GM12864 (cell line): ENCODE measurements around the gene CCM2.

Source experiments
- DNase-seq: peaks from one replicate; pipeline ENCODE4 v3.0.0-alpha.2; 2011; ENCODE audit warnings: low read depth
- H3K4me3 ChIP-seq: 2 replicates; pipeline ENCODE4 v1.5.1; 2011; ENCODE audit warnings: mild to moderate bottlenecking, low read depth, low read length, control low read depth
- TF ChIP-seq, protein P1 (sequence below): IDR thresholded peaks from 2 replicates; pipeline ENCODE4 v1.5.1; 2011; ENCODE audit warnings: low read depth, mild to moderate bottlenecking, moderate library complexity, low read length, control low read depth, inconsistent platforms; ENCODE audit errors: missing control alignments

The CCM2 gene

DNA sequence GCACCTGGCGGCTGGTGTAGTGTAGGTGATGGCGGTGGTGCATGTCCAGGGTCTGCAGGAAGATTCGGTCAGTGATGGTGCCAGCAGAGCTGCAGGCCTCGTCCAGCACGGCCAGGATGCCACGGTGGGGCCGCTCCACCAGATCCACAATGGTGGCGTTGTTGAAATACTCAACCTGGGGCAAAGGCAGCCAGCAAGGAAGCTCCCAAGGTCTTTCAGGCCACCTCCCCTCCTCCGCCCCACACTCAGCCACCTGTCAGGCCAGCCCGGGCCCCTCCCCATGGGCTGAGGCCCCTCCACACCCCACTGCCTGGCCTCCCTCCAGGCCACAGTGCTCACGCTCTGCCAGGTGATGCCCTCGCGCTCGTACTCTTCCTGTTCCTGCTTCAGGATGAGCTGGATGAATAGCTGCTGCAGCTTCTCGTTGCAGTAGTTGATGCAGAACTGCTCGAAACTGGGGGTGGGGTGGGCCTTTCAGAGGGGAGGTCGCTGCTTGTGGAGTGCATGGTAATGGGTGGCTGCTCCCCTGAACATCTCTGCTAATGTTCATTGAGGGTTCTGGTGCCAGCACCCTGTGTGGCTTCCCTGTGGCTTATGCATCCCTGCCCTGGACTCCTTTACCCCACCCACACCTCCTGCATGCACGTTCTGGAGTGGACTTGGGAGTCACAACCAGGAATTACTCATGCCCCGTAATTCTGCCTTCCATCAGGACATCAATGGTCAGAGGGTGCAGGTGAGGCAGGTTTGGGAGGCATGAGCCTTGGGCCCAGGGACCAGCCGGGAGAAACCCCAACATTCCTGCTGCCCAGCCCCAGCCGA lies 30.1 kb upstream of the CCM2 start:
- TF ChIP-seq, protein P1, sequence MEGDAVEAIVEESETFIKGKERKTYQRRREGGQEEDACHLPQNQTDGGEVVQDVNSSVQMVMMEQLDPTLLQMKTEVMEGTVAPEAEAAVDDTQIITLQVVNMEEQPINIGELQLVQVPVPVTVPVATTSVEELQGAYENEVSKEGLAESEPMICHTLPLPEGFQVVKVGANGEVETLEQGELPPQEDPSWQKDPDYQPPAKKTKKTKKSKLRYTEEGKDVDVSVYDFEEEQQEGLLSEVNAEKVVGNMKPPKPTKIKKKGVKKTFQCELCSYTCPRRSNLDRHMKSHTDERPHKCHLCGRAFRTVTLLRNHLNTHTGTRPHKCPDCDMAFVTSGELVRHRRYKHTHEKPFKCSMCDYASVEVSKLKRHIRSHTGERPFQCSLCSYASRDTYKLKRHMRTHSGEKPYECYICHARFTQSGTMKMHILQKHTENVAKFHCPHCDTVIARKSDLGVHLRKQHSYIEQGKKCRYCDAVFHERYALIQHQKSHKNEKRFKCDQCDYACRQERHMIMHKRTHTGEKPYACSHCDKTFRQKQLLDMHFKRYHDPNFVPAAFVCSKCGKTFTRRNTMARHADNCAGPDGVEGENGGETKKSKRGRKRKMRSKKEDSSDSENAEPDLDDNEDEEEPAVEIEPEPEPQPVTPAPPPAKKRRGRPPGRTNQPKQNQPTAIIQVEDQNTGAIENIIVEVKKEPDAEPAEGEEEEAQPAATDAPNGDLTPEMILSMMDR: no peak
- no peak overlapping the region for H3K4me3 ChIP-seq
- no peak for DNase-seq

DNA sequence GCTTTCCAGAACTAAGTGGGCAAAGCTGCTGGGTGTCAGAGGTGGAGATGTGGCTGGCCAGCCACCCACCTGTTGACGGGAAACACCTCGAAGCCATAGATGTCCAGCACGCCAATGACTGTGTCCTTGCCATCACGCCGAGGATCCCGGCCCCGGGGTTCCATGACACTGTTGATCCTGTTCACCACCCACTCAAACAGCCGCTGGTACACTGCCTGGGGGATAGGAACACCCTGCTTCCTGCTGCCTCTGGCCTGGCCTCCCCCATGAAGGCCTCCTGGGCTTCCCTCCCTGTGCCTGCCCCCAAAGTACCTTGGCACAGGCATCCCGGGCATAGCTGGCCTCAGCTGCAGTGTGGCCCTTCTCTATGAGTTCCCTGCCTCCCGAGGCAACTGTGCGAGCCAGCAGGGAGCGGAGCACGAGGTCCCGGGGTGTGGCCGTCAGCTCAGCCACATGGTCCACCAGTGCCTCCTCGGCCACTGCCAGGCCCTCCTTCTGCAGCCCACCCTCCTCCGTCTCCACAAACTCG lies 29.4 kb upstream of the CCM2 start:
- no peak for DNase-seq
- H3K4me3 ChIP-seq: no peak overlapping the region
- TF ChIP-seq, protein P1: no peak

DNA sequence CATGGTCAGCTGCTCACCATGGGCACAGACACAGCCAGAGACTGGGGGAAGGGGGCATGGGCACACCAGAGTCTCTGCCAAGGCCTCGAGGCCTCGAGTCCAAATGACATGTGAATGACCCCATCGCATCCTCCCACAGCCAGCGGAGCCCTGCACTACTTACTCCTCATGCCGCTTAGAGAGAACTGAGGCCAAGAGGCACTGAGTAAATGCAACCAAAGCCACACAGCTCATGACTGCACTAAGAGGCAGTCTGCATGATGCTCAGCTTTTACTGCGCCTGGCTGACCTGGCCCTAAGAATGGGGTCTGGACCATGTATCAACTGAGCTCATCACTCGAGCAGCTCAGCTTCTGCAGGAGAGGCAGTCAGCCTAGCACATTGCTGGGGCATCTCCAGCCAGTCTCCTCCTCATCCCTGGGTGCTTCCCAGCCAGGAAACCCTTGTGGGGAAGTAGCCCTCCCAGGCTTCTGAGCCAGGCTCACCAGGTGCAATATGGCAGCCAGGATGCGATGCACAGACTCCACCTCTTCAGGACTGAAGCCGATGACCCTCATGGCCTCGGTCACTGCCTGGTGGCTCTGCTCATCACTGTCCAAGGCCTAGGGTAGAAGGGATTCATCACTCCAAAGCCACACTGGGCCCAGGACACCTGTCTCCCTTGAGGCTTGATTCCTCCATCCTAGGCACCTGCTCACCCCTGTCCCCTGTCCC lies 28.7 kb upstream of the CCM2 start:
- no peak overlapping the region for H3K4me3 ChIP-seq
- no peak for DNase-seq
- TF ChIP-seq, protein P1: no peak

DNA sequence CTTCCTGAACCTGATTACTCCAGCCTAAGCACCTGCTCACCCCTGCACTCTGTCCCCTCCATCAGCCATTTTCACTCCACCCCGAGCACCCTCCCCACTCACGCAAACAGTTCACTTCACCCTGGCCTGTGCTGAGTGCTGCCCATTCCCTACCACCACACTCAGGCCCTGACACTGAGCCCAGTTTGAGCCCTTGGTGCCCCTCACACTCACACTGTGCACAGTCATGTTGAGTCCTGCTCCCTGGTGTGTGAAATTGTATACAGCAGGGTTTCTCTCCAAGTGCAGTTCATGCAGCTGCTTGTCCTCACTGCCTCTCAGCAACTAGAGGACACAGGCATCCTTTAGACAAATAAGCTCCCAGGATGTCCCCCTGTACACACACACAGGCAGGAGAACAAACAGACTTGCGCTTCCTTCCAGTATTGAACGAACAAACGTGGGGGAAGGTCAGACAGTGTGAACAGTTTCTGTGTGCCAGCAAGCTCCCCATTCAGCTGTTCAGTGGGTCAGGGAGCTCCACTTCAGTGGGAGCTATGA lies 28.0 kb upstream of the CCM2 start:
- TF ChIP-seq, protein P1: no peak
- H3K4me3 ChIP-seq: no peak overlapping the region
- no peak for DNase-seq

DNA sequence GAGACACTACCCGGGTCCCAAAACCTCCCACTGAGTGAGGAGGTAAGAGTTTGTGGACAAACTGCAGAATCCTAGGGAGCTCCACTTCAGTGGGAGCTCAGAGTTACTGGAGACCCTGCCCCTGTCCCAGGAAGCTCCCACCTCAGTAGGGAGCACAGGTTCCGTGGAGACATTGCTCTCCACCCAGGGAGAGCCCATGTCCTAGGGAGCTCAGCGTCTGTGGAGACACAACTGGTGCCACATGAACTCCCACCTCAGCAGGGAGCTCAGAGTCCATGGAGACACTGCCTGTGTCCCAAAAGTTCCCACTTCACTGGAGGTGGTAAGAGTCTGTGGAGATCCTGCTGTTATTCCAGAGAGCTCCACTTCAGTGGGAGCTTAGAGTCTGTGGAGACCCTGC lies 27.4 kb upstream of the CCM2 start:
- H3K4me3 ChIP-seq: no peak overlapping the region
- no peak for DNase-seq
- TF ChIP-seq, protein P1: no peak

DNA sequence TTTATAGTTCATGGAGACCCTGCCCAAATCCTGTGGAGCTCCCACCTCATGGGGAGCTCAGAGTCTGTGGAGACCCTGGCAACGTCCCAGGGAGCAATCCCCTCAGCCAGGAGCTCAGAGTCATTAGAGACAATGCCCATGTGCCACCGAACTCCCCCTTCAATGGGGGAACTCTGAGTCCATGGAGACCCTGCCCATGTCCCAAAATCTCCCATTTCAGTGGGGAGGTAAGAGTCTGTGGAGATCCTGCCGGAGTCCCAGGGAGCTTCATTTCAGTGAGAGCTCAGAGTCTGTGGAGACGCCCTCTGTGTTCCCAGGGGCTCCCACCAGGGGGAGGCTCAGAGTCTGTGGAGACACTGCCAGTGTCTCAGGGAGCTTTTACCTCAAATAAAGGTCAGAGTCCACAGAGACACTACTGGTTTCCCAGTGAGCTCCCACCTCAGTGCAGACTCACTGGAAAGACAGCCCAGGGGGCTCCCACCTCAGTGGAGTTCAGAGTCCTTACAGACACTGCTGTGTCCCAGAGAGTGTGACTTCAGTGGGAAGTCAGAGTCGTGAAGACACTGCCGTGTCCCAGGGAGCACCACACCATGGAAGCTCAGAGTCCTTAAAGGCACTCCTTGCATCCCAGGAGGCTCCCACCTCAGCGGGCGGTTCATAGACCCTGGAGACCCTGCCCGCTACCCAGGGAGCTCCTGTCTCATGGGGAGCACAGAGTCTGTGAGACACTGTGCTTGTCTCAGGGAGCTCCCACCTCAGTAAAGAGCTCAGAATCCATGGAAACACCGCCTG lies 26.2 kb upstream of the CCM2 start:
- TF ChIP-seq, protein P1: peak; percentile 66
- no peak overlapping the region for H3K4me3 ChIP-seq
- no peak for DNase-seq
